Erythroblast (primary cell): ENCODE results near the gene ZBTB7A.

Experiments
- GATA1 ChIP-seq: IDR thresholded peaks from 2 replicates; pipeline ENCODE4 v1.6.1; 2011; ENCODE audit warnings: low read depth, mild to moderate bottlenecking, control low read depth, low read length, moderate library complexity
- POLR2A ChIP-seq: IDR thresholded peaks from 2 replicates; pipeline ENCODE4 v1.6.1; 2011; ENCODE audit warnings: mild to moderate bottlenecking, low read length

DNA sequence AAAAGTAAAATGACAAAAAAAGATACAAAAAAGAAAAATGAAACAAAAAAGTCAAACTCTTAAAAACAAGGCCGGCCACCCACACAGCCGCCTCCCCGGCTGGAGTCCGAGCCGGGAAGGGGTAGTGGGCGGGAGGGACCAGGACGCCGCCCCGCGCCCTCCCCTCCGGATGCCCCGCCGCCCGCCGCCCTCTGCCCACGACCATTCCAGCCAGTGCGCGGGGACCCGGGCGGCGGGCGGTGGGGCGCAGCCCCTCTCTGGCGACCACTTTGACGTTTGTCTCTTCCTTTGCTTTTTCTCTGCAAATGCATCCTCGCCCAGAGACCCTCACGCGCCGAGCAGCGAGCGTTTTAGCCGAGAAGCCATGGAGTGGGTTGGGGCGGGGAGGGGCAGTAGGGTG lies 28.6 kb downstream of the ZBTB7A start:
- TF ChIP-seq POLR2A (no peak), GATA1 (no peak)
